ENCODE results near the gene ICOSLG.
"Not testable (repeated sequence)": the region's sequence is repeated elsewhere in the genome, so short reads cannot be mapped to it uniquely, and the experiment has no call there.

The ICOSLG gene, protein sequence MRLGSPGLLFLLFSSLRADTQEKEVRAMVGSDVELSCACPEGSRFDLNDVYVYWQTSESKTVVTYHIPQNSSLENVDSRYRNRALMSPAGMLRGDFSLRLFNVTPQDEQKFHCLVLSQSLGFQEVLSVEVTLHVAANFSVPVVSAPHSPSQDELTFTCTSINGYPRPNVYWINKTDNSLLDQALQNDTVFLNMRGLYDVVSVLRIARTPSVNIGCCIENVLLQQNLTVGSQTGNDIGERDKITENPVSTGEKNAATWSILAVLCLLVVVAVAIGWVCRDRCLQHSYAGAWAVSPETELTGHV

DNA sequence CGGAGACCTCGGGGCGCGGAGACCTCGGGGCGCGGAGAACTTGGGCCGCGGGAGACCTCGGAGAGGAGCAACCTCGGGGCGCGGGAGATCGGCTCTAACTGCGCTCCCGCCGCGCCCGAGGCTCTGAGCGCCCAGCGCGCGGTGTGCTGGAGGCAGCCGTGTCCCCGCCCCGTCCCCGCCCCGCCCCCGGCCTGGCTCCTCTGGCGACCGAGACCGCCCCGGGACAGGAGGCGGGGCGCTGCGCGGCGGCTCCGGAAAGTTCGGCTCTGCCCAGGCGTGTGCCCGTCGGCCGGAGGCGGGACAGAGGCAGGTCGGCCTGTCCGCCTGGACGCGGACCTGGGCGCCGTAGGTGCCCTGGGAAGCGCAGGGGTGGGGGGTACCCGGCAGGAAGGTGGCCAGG, at the start of gene ICOSLG:
Gene ICOSLG, minus strand, starts transcription at position 102 of the 400 bp plus-strand sequence. CDS start 126 bp downstream, outside the sequence.
- not testable (repeated sequence) for DNase-seq (ENCODE audit: low spot score)

DNA sequence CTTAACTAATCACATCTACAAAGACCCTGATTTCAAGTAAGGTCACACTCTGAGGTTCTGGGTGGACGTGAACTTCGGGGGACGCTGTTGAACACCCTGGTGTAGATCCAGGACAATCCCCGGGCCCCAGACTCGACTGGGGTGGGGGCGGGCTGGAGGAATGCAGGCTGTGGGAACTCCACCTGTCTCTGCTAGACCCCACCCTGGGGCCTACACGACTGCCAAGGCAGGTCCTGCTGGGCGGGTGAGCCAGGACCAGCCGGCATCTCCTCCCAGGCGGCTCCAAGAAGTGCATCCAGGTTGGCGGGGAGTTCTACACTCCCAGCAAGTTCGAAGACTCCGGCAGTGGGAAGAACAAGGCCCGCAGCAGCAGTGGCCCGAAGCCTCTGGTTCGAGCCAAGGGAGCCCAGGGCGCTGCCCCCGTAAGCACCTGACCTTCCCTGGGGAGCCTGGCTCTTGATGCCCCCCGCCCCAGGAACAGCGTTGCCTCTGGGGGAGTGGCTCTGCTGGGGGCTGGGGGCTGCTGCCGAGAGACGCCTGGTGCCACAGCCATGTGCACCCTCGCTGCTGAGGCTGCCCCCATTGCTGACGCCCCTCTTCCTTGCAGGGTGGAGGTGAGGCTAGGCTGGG, 48.8 kb upstream of the ICOSLG start:
- DNase-seq (ENCODE audit: low spot score) = no peak

DNA sequence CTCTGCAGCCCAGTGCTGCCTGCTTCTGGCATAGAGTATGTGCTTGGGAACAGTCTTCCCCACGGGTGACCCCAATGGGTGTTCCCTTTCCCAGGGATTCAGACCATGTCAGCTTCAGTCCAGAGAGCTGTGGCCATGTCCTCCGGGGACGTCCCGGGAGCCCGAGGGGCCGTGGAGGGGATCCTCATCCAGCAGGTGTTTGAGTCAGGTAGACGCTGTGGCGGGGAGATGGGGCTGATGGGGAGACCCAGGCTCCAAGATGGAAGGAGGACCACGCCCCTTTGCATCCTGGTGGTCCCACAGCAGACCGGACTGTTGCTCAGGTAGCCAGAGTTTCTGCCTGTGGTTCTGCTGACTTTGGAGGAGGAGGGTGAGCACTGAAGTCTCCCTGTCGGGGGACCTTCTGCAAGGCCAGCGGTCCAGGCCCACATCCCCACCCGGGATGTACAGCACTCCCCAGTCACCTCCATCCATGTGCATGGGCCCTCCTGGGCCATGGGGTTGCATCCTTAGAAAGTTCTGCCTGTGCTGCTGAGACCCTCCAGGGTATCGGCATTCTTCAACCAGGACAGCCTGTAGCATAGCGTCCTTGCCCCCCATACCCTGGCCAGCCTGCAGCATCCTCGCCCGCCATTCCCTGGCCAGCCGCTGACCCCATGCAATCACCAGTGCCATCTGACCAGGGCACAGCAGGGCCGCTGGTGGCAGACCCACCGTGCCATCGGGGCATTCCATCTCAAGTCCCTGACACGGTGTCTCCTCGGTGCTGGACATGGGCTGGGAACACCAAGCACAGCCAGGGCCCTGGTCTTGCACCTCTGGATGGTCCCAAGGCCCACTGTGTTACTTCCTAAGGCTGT, 47.7 kb upstream of the ICOSLG start:
- DNase-seq (ENCODE audit: low spot score) = no peak

DNA sequence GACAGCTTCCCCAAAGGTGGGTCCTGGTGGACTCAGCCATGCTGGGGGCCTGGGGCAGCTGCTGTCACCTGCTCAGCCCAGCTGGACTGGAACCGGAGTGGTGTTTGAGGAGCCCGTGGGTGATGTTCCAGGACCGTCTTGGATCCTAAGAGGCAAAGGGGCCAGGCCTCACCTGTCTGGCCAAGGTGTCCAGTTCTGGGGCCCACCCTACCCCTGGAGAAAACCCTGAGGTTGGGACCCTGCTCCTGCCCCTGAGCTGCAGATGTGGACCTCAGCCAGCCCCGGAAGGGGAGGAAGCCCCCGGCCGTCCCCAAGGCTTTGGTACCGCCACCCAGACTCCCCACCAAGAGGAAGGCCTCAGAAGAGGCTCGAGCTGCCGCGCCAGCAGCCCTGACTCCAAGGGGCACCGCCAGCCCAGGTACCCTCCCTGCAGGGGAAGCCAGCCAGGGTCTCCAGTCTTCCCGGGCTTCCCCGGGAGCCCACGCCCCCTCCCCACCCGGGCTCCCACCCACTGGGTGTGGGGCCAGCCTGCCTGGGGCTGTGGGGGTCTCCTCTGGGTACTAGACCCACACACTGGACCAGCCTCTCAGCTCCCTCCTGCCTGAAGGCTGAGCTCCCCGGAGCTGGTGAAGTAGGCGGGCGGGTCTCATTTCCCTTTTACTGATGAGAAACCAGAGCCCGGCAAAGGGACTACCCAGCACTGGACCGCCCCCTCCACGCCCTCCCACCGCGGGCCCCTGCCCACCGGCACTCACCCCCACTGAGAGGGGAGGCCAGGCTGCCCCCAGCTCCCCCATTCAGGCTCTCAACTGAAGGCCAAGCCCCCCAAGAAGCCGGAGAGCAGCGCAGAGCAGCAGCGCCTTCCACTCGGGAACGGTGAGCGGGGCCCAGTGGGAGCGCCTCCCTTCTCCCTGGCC, 46.2 kb upstream of the ICOSLG start:
- DNase-seq (ENCODE audit: low spot score) = no peak

DNA sequence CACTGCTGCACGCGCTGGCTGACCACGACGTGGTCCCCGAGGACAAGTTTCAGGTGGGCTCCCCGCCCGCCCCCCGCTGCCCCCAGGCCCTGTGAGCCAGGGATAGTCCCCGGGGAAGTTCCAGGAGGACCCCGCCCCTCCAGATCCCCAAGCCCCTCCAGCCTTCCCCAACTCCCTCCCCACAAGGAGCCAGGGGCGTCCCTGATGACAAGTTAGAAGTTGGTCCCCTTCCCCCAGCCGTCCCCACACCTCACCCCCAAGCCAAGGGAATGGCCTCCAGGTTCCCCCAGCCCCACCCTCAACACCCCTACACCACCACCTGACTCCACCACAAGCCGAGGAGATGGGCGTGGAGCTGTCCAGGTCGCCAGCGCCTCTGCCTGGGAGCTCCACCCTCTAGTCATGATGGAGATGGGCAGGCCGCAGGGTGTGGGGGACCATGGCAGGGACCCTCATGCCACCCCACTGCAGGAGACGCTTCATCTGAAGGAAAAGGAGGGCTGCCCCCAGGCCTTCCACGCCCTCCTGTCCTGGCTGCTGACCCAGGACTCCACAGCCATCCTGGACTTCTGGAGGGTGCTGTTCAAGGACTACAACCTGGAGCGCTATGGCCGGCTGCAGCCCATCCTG, 45.5 kb upstream of the ICOSLG start:
- no peak for DNase-seq (ENCODE audit: low spot score)

DNA sequence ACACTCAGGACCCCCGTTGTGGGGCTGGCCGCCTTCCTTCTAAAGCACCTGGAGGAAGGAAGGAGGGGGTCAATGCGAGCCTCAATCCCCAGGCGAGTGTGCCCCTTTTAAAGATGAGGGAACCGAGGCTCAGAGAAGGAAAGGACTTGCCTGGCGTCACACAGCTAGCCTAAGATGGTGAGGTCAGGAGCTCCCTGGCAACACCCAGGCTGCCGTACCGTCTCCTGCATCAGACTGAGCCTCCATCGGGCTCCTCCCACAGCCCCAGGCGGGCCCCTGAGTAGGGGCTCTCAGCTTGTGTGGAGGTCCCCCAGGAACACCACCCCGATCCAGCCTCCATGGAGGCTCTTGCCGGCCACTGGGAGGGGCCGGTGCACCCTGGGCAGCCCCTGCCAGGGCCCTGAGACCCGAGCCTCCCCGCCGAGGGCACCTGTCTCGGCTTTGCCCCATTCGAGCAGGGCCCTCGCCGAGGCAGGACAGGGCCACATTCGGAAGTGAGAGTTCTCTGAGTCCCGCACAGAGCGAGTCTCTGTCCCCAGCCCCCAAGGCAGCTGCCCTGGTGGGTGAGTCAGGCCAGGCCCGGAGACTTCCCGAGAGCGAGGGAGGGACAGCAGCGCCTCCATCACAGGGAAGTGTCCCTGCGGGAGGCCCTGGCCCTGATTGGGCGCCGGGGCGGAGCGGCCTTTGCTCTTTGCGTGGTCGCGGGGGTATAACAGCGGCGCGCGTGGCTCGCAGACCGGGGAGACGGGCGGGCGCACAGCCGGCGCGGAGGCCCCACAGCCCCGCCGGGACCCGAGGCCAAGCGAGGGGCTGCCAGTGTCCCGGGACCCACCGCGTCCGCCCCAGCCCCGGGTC, 44.6 kb upstream of the ICOSLG start, which contains the start of gene AIRE:
Gene AIRE, plus strand, starts transcription at position 739 of the 855 bp plus-strand sequence. CDS start 131 bp downstream, outside the sequence.
- no peak for DNase-seq (ENCODE audit: low spot score)

DNA sequence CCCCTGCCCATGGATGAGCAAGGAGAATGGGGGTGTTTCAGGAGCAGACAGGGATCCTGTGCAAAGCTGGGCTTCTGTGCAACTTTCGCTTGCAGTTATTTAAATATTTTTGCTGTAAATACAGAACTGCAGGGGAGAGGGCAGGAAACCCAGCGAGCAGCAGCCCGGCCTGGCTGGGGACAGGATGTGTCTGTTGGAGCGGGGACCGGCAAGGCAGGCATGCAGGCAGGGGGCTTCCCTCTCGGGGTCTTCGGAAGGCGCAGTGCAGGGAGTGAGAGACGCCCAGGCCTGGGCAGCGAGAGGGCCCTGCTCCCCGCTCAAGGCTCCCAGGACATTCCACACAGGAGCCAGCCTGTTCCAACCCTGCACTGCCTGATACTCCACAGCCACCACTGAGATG, 43.2 kb upstream of the ICOSLG start:
- DNase-seq (ENCODE audit: low spot score) = no peak

DNA sequence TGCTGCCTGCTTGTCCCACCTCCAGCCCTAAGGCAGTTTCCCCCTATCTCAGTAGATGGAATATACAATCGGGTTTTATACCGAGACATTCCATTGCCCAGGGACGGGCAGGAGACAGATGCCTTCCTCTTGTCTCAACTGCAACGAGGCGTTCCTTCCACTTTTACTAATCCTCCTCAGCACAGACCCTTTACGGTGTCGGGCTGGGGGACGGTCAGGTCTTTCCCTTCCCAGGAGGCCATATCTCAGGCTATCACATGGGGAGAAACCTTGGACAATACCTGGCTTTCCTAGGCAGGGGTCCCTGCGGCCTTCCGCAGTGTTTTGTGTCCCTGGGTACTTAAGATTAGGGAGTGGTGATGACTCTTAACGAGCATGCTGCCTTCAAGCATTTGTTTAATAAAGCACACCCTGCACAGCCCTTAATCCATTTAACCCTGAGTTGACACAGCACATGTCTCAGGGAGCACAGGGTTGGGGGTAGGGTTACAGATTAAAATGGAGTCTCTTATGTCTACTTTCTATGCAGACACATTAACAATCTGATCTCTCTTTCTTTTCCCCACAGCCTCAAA, 42.6 kb upstream of the ICOSLG start:
- not testable (repeated sequence) for DNase-seq (ENCODE audit: low spot score)

DNA sequence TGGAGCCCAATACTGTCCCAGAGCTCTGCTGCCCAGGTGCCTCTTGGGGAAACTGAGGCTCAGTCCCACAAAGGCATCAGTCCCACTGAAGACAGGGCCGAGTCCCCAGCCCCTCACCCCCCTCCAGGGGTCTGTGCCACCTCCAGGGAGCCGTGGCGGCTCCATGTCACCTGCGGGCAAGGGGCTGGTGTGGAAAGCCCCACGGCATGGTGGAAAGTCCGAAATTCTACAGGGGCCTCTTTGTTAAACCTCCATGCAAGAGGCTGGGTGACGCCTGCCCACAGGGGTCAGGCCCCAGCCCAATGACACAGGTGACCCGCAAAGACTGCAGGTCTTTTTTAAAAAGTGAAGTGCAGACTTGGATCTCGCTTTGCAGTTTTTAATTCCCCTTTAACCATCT, 41.6 kb upstream of the ICOSLG start:
- no peak for DNase-seq (ENCODE audit: low spot score)

DNA sequence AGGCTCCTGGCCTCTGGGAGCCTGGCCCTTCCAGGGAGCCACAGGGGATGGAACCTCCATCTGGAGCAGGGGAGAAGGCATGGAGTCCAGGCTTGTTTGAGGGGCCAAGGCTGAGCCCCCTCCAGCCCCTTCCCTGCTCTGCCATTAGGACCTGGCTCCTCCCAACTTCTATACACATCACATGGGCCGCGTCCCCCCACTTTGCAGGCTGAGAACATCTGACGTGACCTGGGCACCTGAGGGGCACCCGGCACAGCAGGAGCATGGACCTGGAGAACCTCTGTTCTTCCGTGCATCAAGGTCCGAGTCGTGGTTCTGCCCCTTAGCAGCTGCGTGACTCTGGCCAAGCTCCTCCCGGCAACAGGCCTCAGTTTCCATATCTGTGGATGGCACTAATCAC, 41.1 kb upstream of the ICOSLG start:
- no peak for DNase-seq (ENCODE audit: low spot score)

DNA sequence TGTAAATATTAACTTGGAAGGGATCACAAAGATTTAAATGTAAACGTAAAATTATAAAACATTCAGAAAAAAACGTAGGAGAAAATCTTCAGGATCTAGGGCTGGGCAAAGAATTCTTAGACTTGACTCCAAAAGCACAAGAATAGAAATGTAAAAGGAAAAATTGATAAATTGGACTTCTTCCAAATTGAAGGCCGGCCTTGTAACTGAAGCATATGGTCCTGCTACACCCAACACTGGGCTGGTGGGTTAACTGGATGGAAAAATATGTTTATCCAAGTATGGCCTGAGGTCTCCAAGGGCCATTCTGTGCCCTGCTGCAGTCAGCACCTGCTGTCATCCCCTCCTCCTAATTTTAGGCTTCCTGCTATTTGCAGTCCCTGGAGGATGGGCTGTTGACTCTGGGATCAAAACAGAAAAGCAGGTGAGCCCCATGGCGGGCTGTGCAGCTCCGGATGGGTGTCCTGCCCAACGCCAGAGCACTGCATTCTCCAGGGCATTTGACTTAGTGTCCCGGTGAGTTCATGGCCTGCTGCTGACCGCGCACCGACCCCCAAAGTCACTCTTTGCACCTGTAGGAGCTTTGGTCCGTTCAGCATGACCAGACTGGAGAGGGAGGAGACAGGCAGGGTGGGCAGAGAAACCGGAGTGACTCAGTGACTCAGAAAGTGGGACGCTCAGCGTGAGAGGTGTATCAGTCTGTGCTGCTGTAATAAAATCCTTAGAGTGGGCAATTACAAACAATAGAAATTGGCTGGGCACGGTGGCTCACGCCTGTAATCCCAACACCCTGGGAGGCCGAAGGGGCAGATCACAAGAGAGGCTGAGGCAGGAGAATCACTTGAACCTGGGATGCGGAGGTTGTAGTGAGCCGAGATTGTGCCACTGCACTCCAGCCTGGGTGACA, 38.9 kb upstream of the ICOSLG start:
- no peak for DNase-seq (ENCODE audit: low spot score)

DNA sequence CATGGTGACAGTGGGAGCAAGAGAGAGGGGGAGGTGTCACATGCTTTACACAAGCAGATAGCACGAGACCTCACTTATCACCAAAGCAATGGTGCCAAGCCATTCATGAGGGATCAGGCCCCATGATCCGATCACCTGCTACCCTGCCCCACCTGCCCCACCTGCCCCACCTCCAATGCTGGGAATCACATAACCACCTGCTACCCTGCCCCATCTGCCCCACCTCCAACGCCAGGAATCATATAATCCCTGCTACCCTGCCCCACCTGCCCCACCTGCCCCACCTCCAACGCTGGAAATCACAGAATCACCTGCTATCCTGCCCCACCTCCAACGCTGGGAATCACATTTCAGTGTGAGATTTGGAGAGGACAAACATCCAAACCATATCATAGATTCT, 34.3 kb upstream of the ICOSLG start:
- DNase-seq (ENCODE audit: low spot score) = no peak

DNA sequence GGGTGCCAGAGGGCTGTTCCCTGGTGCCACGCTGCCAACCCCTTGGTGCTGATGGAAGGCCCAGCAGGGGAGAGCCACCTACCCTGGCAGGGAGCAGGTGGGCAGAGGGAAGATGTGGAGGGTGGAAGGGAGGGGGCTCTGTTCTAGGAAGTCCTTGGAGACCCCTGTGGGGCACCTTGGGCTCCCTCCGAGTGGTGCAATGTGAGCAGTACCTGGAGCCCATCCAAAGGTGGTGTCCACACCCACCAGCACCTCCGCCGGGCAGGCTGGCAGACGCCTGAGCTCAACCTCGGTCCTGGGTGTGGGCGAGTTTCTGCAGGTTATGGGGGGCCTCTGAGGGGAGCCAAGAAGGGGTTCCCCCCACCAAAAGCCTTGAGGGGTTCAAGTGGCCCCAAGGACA, 32.3 kb upstream of the ICOSLG start:
- no peak for DNase-seq (ENCODE audit: low spot score)

DNA sequence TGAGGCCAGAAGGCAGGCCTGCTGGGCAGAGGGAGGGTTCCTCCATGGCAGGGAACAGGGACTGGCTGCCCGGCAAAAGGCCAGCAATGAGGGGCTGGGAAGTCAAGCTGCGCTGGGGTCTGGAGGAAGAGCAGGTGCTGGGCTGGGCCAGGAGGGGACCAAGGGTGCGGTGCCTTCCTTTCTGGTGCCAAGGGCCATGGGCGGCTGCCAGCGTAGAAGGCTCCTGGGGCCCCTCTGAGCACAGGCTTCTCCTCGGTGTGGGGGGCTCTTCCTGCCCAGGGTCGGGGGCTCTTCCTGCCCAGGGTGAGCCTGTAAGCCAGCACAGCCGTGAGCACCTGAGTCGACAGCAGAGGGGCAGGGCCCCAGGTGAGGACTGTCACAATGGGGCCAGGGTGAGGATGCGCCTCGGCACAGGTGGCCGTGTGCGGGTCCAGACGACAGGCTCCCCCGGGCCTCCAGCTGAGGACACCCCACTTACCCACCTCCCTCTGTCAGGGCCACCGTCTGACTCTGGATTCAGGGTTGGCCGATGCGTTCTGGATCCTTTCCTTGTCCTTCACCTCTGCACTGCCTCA, 31.6 kb upstream of the ICOSLG start:
- no peak for DNase-seq (ENCODE audit: low spot score)

DNA sequence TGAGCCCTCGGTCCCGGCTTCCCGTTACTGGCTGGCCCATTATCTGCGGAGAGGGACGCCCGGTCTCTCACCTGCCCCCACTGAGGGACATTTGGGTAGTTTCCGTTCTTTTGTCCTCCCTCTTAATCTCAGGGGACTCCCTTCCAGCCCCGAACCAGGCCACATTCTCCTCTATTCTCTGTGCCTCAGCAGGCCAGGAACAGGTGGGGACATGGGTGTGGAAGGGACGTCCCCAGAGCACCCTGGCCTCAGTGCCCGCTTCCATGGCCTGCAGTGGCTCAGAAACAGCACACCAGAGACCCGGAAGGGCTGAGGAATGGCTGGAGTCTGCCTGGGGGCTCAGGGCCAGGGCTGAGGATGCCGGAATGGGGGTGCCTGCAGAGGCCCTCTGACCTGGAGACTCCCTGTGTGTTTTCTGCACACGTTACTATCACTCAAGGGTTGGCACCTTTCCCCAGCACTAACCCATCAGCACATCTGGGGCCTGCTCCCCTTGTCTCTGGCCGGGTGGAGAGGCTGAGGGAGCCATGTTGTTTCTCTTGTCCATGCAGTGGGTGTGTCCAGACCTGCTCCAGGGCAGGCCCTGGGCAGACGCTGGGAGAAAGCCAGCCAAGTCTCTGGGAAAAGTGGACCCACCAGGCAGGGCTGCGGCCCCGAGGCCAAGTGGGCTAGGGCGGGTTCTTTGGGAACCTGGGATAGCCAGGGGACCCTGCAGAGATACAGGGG, 31.0 kb upstream of the ICOSLG start:
- no peak for DNase-seq (ENCODE audit: low spot score)

DNA sequence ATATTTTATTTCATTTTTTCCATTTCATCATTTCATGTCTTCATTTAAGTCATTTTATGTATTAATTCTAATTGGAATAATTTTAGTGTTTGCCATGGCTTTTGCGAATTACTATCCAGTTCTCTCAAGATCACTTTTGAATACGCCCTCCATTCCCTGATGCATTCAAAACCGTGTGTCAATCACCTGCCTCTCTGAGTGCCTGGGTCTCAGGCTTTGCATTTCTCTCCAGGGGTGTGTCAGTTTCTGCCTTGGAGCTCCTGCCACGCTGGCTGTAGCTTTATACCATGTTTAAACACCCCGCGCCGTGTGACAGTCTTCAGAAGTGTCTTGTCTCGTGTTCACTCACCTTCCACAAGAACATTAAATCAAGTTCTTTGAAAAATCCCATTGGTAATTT, 28.3 kb upstream of the ICOSLG start:
- no peak for DNase-seq (ENCODE audit: low spot score)

DNA sequence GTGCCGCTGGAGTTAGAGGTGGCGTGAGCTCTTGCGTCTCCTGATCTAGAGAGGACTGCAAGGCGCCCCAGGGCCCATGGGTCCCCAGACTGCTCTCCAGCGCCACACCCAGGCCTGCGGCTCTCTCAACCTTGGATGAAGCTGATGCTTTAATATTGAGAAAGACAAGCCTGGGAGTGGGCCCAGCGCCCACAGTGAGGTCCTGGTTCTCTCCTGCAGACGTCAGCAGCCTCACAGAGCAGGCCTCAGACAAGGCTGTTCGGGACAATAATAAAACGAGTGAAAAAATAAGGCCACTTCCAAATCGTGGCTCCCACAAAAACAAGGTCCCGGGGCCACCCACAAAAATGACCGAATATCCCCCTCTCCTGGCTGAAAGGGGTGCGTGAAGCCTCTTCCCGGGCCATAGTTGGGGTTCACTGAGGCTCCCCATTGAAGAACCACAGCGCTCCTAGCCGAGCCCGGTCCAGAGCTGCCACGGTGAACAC, 27.0 kb upstream of the ICOSLG start:
- DNase-seq (ENCODE audit: low spot score) = peak; percentile 55

Measured in iPS-NIHi11 (cell line).